Transverse colon (tissue), 4 donors: ENCODE measurements around the gene LRRFIP2. TPM values are rescaled to one million over a fixed set of nuclear protein-coding genes. Genes with fewer than 3 reads are reported as not detected.

Experiments
- DNase-seq: peaks from one replicate; pipeline ENCODE4 v3.0.0-alpha.2; 2019
- H3K27ac ChIP-seq, 4 donors: fragments of 200-600 bp; sonication (generic); 2 replicates each; pipeline ENCODE4 v1.5.1; 2016 to 2018; ENCODE audit warnings: inconsistent platforms in 4 of 4
- H3K27me3 ChIP-seq: fragments of 200-600 bp; sonication (generic); 2 replicates; pipeline ENCODE4 v1.5.1; 2017; ENCODE audit warnings: inconsistent platforms
- H3K36me3 ChIP-seq, 4 donors: fragments of 200-600 bp; sonication (generic); 2 replicates each; pipeline ENCODE4 v1.5.1; 2017 to 2019; ENCODE audit warnings: inconsistent platforms in 4 of 4
- H3K4me1 ChIP-seq, 4 donors: fragments of 200-600 bp; sonication (generic); 2 replicates each; pipeline ENCODE4 v1.5.1; 2017 to 2020; ENCODE audit warnings: inconsistent platforms in 4 of 4
- H3K4me3 ChIP-seq, 4 donors: fragments of 200-600 bp; sonication (generic); 1 replicate in 1 of 4; 2 replicates in 3 of 4; pipeline versions ENCODE4 v1.5.1 to v1.6.1; 2017 to 2019; ENCODE audit warnings: inconsistent platforms in 4 of 4
- H3K9me3 ChIP-seq, 2 donors: fragments of 200-600 bp; sonication (generic); 2 replicates each; pipeline ENCODE4 v1.5.1; 2017 to 2019; ENCODE audit warnings: inconsistent platforms in 2 of 2
- CTCF ChIP-seq, 5 experiments: fragments of 200-600 bp in 3 of 5; fragments of 450-650 bp in 2 of 5; sonication (generic) in 3 of 5; IDR thresholded peaks; 1 replicate in 2 of 5; 2 replicates in 3 of 5; pipeline ENCODE4 v1.5.1; 2016 to 2017; ENCODE audit warnings: antibody characterized with exemption in 5 of 5, inconsistent platforms in 3 of 5, mild to moderate bottlenecking in 2 of 5, moderate library complexity in 1 of 5
- EP300 ChIP-seq: sonication (generic); formaldehyde crosslinking; IDR thresholded peaks from one replicate; pipeline ENCODE4 v1.6.1; 2017; ENCODE audit warnings: antibody characterized with exemption, low read depth
- POLR2A ChIP-seq: fragments of 450-650 bp; IDR thresholded peaks from one replicate; pipeline ENCODE4 v1.6.1; 2016; ENCODE audit warnings: antibody characterized with exemption, mild to moderate bottlenecking, moderate library complexity
- POLR2AphosphoS5 ChIP-seq, 3 donors: sonication (generic); formaldehyde crosslinking; IDR thresholded peaks; one replicate each; pipeline ENCODE4 v1.6.1; 2016; ENCODE audit warnings: antibody characterized with exemption in 3 of 3
- WGBS, 2 donors: methylation state at CpG; one replicate each; pipeline ENCODE4 v1.1.5; 2018; ENCODE audit warnings: low coverage in 1 of 2; 5-methylcytosine and 5-hydroxymethylcytosine counted together
- in situ Hi-C, 4 donors: fragments of 200-750 bp; cut with MboI; loops; one replicate each; pipeline versions ENCODE4 v1.15.0 to v1.15.1; 2017; ENCODE audit warnings: low sequenced_read_pairs in 3 of 4, low pct_ligation_motif_present in 1 of 4, low pct_unique_long_range_greater_than_20kb in 1 of 4
- intact Hi-C: fragments of 100-400 bp; cut with DNase I; formaldehyde crosslinking; loops from one replicate; pipeline ENCODE4 v1.15.1; 2023; ENCODE audit warnings: low total_unique reads
- total RNA-seq, 4 donors: library from RNA; depleted of rRNA; stranded (reverse); fragments of >200 nt; gene quantifications; one replicate each; pipeline ENCODE4 v1.1.0, GENCODE V29; 2016

Gene LRRFIP2
- total RNA-seq, 4 donors from 2014 or later: 136 to 198 (median 167) TPM

GRCh38 chr3:37183976-37184375, 9.6 kb upstream of the LRRFIP2 start:
- Histone ChIP-seq H3K9me3 (no peaks in the 10 kb centered on the region), H3K27me3 (no peaks in the 10 kb centered on the region), H3K4me1 (peaks cover 3 to 15% (median 9%) of the 10 kb centered on the region in 4 donors), H3K27ac (peak overlapping the region; percentile 29 to 65 (median 52)), H3K36me3 (no peaks in the 10 kb centered on the region), H3K4me3 (no peak overlapping the region)
- 49 to 88% methylated on average over 5 of the region's 5 CpGs for WGBS, 2 donors
- intact Hi-C loops: no loop called here
- DNase-seq: no peak
- TF ChIP-seq POLR2AphosphoS5 (IDR thresholded peaks at IDR 0.05): no peak
- TF ChIP-seq POLR2A: no peak
- no peak for TF ChIP-seq EP300
- TF ChIP-seq CTCF (IDR thresholded peaks at IDR 0.05): no peak
- in situ Hi-C loops: no loop called here

DNA sequence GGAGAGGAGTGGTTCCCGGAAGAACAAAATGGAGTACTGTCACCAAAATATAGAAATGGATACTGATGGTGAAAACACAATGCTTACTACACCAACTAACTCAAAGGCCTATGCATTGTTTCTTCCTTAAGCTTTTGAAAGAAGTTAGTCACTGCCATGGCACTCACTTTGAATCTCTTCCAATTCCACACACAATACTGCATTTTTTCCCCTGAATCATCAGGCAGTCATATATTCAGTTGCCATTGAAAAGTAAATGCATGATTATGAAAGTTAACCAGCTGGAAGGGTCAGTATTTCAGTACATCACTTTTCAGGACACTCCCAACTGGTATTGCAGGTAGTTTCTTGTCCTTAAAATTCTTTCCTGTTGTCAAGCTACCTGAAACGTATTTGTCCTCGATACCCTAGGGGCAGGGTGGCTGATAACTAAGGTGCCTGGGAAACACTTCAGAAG, 9.0 kb upstream of the LRRFIP2 start:
- Histone ChIP-seq H3K27me3 (no peaks in the 10 kb centered on the region), H3K36me3 (no peaks in the 10 kb centered on the region), H3K9me3 (no peaks in the 10 kb centered on the region), H3K4me1 (peaks cover 6 to 20% (median 11%) of the 10 kb centered on the region in 4 donors), H3K4me3 (no peak overlapping the region), H3K27ac (peak overlapping the region; percentile 29 to 65 (median 52))
- intact Hi-C loops: no loop called here
- TF ChIP-seq EP300: no peak
- TF ChIP-seq POLR2AphosphoS5 (IDR thresholded peaks at IDR 0.05): no peak
- WGBS, 2 donors: 81 to 85% methylated on average over 3 of the region's 3 CpGs
- DNase-seq: no peak
- in situ Hi-C loops: no loop called here

DNA sequence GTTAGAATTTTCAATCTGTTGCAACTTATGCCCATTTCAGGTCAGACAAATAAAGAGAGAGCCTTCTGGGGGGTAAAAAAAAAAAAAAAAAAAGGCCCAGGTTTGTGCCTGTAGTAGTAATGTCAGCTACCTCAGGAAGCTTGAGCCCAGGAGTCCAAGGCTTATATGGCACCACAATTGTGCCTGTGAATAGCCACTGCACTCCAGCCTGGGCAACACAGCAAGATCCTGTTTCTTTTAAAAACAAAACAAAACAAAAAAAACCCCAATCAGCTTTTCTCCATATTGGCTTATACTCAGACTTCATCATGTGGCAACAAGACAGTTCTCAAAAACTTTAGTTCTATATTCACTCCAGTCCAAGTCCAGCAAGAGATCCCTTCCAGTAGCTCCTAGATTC, 8.4 kb upstream of the LRRFIP2 start:
- intact Hi-C loops (no loop called here), in situ Hi-C loops (no loop called here)
- TF ChIP-seq CTCF (IDR thresholded peaks at IDR 0.05): no peak
- TF ChIP-seq POLR2AphosphoS5 (IDR thresholded peaks at IDR 0.05): no peak
- no peak for TF ChIP-seq POLR2A
- no peak for TF ChIP-seq EP300
- no peak overlapping the region for H3K4me3 ChIP-seq
- no peaks in the 10 kb centered on the region for H3K9me3 ChIP-seq
- H3K27me3 ChIP-seq: no peaks in the 10 kb centered on the region
- no peaks in the 10 kb centered on the region for H3K36me3 ChIP-seq
- no peak for DNase-seq
- peaks cover 10 to 26% (median 15%) of the 10 kb centered on the region in 4 donors for H3K4me1 ChIP-seq
- H3K27ac ChIP-seq: peak overlapping the region in 3 of 4 donors; percentile 25 to 65 (median 57)

GRCh38 chr3:37181756-37182155, 7.4 kb upstream of the LRRFIP2 start:
- Histone ChIP-seq H3K36me3 (no peaks in the 10 kb centered on the region), H3K27ac (no peak overlapping the region), H3K27me3 (no peaks in the 10 kb centered on the region), H3K9me3 (no peaks in the 10 kb centered on the region), H3K4me1 (peaks cover 18 to 36% (median 21%) of the 10 kb centered on the region in 4 donors), H3K4me3 (no peak overlapping the region)
- TF ChIP-seq POLR2A (no peak), POLR2AphosphoS5 (IDR thresholded peaks at IDR 0.05) (no peak)
- 64 to 82% methylated on average over 7 of the region's 7 CpGs for WGBS, 2 donors
- in situ Hi-C loops: no loop called here
- no peak for DNase-seq
- intact Hi-C loops: no loop called here

GRCh38 chr3:37179144-37179967, 5.0 kb upstream of the LRRFIP2 start:
- Histone ChIP-seq H3K4me3 (no peak overlapping the region), H3K27me3 (no peaks in the 10 kb centered on the region), H3K36me3 (no peaks in the 10 kb centered on the region), H3K9me3 (no peaks in the 10 kb centered on the region), H3K27ac (no peak overlapping the region), H3K4me1 (peaks cover 18 to 35% (median 24%) of the 10 kb centered on the region in 4 donors)
- in situ Hi-C loops (no loop called here), intact Hi-C loops (no loop called here)
- 44 to 85% methylated on average over 1 to 2 of the region's 2 CpGs for WGBS, 2 donors
- no peak for DNase-seq
- TF ChIP-seq CTCF (IDR thresholded peaks at IDR 0.05) (no peak), EP300 (no peak), POLR2AphosphoS5 (IDR thresholded peaks at IDR 0.05) (no peak), POLR2A (no peak)
